Measurements from ENCODE around the gene CSF3.
"Not testable (repeated sequence)": the region's sequence is repeated elsewhere in the genome, so short reads cannot be mapped to it uniquely, and the experiment has no call there.

Gene CSF3

DNA sequence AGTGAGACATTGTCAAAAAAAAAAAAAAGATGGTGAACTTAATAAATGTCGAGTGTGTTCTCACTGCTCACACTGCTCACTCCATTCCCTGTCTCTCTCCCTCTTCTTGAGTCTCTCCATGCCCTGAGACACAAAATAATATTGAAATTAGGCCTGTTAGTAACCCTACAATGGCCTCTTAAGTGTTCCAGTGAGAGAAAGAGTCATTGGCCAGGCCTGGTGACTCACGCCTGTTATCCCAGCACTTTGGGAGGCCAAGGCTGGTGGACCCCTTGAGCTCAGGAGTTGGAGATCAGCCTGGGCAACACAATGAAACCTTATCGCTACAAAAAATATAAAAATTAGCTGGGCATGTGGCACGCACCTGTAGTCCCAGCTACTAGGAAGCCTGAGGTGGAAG is 16.2 kb upstream of the CSF3 start:
- no peak for DNase-seq

DNA sequence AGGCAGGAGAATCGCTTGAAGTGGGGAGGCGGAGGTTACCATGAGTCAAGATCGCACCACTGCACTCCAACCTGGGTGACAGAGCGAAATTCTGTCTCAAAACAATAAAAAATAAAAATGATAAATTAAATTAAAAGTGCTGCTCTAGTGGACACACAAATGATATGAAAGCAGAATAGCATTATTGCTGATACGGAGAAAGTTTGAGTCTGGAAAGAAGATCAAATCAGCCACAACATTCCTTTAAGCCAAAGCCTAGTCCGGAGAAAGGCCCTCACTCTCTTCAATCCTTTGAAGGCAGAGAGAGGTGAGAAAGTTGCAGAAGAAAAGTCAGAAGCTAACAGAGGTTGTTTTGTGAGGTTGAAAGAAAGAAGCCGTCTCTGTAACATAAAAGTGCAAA is 15.1 kb upstream of the CSF3 start:
- no peak for DNase-seq

DNA sequence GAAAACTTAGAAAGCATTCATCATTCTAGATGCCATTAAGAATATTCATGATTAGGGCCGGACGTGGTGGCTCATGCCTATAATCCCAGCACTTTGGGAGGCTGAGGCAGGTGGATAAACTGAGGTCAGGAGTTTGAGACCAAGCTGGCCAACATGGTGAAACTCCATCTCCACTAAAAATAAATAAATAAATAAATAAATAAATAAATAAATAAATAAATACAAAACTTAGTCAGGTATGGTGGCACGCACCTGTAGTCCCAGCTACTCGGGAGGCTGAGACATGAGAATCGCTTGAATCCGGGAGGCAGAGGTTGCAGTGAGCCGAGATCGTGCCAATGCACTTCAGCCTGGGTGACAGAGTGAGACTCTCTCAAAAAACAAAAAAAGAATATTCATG is 13.9 kb upstream of the CSF3 start:
- DNase-seq: not testable (repeated sequence)

DNA sequence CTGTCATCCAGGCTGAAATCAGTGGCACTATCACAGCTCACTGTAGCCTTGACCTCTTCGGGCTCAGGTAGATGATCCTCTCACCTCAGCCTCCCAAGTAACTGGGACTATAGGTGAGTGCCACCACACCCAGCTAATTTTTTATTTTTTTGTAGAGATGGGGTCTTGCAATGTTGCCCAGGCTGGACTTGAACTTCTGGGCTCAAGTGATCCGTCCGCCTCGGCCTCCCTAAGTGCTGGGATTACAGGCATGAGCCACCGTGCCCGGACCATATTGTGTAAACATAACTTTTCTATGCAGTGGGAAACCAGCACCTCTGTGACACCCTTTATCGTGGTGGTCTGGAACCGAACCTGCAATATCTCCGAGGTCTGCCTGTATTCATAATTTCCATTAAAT is 11.2 kb upstream of the CSF3 start:
- DNase-seq: no peak

DNA sequence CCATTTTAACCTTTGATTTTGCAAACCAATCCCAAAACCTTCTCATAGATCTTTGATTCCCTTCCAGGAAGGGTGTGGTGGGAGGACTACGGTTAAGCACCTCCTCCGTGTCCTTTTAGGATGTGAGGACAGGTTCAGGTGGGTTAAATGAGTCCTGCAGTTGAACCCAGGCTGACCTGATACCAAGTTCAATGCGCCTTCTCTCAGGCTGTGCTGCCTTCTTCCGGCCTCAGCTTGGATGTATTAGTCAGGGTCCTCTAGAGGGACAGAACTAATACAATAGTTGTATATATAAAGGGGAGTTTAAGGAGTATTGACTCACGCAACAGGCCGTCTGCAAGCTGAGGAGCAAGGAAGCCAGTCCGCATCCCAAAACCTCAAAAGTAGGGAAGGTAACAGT is 10.5 kb upstream of the CSF3 start:
- no peak for DNase-seq

DNA sequence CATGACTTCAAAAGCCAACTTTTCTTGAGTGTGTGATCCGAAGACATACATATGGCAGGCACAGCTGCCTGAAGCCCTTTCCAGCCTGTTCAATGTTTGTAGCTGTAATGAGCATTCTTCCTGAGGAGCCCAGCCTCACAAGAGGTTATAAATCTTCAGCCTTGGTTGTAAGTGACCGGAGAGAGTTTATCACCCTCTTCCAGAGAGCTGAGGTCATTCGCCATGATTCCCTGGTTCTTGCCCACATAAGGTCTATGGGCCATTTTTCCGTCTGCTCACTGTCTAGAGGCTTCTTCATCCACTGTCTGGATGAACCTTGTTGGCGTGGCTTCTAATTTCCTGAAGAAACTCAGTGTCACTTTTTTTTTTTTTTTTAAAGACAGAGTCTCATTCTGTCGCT is 9.7 kb upstream of the CSF3 start:
- no peak for DNase-seq

DNA sequence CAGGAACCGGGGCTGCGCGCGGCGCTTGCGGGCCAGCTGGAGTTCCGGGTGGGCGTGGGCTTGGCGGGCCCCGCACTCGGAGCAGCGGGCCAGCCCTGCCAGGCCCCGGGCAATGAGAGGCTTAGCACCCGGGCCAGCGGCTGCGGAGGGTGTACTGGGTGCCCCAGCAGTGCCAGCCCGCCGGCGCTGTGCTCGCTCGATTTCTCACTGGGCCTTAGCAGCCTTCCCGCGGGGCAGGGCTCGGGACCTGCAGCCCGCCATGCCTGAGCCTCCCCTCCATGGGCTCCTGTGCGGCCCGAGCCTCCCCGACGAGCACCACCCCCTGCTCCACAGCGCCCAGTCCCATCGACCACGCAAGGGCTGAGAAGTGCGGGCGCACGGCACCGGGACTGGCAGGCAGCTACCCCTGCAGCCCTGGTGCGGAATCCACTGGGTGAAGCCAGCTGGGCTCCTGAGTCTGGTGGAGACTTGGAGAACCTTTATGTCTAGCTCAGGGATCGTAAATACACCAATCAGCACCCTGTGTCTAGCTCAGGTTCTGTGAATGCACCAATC is 4.2 kb upstream of the CSF3 start:
- DNase-seq: not testable (repeated sequence)

DNA sequence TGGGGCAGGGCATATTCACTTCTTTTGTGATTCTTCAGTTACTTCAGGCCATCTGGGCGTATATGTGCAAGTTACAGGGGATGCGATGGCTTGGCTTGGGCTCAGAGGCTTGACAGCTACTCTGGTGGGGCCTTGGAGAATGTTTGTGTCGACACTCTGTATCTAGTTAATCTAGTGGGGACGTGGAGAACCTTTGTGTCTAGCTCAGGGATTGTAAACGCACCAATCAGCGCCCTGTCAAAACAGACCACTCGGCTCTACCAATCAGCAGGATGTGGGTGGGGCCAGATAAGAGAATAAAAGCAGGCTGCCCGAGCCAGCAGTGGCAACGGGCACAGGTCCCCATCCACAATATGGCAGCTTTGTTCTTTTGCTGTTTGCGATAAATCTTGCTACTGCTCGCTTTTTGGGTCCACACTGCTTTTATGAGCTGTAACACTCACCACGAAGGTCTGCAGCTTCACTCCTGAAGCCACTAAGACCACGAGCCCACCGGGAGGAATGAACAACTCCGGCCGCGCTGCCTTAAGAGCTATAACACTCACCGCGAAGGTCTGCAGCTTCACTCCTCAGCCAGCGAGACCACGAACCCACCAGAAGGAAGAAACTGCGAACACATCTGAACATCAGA is 3.1 kb upstream of the CSF3 start:
- not testable (repeated sequence) for DNase-seq

DNA sequence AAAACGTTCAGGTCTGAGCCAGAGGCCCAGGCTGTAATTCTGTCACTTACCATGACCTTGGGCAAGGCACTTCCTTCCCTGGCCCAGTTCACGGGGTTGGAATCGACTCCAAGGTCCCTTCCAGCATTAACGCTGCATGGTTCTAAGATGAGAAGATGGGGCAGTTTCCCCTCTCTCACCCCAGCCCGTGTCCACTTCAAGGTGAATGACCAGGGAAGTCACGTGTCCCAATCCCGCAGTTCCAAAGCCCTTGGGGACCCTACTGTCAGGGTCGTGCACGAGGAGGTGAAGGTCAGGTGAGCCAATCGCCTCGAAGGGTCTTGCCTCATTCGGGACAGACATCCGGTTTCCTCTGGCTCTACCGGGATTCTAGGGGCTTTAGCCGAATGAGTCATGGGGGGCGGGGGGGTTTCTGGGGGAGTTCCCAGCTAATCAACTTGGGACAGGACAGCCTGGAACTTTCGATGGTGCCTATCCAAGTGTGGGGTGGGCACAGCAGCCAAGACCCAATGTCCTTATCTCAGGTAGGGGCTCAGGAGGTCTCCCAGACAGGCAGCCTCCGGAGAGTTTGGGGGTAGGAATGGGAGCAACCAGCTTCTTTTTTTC is 762 bp upstream of the CSF3 start:
- DNase-seq: no peak

DNA sequence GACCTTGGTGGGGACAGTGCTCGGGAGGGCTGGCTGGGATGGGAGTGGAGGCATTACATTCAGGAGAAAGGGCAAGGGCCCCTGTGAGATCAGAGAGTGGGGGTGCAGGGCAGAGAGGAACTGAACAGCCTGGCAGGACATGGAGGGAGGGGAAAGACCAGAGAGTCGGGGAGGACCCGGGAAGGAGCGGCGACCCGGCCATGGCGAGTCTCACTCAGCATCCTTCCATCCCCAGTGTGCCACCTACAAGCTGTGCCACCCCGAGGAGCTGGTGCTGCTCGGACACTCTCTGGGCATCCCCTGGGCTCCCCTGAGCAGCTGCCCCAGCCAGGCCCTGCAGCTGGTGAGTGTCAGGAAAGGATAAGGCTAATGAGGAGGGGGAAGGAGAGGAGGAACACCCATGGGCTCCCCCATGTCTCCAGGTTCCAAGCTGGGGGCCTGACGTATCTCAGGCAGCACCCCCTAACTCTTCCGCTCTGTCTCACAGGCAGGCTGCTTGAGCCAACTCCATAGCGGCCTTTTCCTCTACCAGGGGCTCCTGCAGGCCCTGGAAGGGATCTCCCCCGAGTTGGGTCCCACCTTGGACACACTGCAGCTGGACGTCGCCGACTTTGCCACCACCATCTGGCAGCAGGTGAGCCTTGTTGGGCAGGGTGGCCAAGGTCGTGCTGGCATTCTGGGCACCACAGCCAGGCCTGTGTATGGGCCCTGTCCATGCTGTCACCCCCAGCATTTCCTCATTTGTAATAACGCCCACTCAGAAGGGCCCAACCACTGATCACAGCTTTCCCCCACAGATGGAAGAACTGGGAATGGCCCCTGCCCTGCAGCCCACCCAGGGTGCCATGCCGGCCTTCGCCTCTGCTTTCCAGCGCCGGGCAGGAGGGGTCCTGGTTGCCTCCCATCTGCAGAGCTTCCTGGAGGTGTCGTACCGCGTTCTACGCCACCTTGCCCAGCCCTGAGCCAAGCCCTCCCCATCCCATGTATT is 1.1 kb downstream of the CSF3 start:
- DNase-seq: no peak

DNA sequence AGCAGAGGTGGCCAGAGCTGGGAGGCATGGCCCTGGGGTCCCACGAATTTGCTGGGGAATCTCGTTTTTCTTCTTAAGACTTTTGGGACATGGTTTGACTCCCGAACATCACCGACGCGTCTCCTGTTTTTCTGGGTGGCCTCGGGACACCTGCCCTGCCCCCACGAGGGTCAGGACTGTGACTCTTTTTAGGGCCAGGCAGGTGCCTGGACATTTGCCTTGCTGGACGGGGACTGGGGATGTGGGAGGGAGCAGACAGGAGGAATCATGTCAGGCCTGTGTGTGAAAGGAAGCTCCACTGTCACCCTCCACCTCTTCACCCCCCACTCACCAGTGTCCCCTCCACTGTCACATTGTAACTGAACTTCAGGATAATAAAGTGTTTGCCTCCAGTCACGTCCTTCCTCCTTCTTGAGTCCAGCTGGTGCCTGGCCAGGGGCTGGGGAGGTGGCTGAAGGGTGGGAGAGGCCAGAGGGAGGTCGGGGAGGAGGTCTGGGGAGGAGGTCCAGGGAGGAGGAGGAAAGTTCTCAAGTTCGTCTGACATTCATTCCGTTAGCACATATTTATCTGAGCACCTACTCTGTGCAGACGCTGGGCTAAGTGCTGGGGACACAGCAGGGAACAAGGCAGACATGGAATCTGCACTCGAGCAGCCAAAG is 2.3 kb downstream of the CSF3 start:
- no peak for DNase-seq

DNA sequence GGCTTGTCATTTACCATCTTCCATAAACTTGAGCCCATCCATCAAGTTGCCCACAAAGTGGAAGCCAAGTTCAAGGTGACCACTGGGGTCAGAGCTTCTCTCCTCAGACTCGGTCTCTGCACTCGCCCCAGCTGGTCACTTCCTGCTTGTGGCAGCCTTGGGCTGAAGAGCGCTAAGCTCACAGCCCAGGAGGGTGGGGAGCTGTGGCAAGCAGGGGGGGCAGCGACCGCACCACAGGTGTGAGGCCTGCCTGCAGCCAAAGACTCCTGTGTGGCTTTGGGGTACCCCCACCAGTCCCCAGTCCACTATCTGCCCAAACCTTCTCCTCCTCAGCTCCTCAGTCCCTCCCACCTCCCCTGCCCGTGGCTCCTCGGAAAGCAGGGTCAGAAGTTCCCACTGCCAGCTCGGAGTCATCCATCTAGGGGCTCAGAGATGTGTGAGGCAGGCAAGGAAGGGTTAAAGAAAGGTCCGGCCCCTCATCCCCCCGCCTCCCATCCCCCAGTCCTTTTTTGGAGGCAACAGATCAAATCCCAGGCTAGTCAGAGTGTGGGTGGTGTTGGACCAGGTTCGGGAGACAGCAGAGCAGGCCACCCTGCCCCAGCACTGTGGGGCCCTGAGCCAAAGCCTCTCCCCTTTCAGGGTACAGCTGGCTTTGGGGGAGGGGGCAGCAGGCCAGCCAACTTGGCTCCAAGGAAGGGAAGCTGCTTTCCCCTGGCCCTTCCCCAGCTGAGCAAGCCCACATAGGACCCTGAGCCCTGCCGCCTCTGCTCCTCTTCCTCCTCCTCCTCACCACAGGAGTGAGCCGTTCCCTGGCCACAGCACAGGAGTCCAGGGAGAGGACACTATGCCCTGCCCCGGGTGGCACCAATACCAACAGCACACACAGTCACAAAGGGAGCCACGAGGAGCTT is 3.2 kb downstream of the CSF3 start:
- DNase-seq: no peak

DNA sequence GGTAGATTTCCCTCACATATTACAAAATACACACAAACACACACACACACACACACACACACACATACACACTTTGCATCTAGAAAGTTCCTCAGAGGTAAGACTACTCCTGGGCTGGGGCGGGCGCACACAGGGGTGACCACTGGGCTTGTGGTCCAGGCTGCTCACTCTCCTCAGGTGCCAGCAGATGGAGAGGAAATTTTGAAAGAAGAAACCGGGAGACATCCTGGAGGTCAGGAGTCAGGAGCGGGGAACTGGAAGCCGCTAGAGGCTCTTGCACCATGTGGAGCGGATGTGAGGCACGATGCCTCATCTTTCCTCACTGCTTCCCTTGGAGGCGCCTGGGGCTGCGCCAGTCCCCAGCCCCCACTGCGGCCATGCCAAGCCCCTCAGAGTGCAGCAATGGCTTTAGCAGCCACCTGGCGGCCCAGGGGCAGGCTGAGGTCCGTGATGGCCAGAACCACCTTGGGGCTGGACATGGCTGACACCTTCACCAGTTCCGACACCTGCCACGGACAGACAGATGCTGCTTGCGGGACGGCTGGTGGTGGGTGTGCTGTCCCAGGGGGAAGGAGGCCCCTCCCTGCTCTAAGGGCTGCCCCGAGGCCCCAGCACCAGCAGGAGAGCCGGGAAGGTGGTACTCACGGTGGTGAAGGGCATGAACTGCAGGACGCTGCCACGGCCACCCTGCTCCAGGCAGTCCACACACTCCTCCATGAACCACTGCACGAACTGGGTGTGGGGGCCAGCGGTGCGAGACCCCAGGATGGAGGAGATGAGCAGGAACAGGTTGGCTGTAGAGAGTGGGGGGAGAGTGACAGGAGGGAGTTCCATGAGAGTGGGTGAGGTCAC is 4.1 kb downstream of the CSF3 start:
- no peak for DNase-seq

DNA sequence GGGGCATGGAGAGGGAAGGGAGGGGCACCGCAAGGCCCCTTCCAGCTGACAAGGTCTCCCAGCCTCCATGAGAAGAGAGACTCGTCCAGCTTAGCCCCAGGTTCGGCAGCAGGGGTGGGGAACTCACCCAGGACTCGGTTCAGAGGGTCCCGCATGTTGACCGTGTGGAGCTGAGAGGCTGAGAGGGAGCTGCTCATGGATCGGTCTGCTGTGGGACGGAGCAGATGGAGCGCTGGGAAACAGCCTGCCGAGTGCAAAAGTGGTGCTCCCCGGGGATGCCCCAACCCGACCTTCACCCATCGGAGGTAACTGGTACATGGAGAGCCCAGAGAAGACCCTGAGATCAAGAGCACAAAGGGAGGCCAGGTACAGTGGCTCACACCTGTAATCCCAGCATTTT is 4.9 kb downstream of the CSF3 start:
- no peak for DNase-seq

DNA sequence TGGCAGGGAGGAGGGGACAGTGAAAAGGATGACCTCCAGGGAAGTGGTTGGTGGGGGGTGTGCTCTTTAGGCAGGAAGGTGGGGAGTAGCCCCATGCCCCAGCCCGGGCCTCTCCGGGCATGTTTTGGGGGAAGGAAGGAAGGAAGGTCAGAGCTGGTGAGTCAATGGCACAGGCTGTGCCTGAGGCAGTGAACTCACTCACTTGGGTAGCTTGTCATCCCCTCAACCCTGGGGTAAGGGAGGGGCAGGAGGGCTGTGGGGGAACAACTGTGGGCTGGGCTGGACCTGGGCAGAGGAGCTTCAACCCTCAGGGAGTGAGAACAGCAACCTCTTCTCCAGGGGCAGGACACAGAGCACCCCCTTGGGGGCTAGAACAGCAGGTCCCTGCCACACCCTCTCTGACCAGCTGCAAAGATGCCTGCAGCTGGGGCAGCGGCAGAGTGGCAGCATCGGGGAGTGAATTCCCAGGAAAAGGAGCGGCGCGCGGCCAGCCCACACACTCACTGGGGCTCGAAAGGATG is 6.3 kb downstream of the CSF3 start:
- no peak for DNase-seq

DNA sequence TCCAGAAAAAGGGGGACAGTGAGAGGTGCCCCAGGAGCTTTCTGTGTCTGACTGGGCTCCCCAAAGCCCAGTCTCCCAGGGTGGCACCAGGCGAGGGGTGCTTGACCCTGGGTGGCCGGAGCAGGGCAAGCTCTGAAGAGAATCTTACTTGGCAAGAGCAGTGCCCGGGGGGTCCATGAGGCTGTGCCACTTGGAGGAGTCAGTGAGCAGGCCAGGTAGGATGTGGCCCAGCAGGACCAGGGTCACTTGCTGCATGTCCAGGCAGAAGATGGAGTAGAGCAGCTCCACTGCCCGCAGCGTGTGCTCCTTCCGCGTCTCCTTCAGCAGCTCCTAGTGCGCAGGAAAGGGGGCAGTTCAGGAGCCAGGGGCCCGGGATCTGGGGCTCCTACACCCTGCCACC is 7.3 kb downstream of the CSF3 start:
- DNase-seq: no peak

DNA sequence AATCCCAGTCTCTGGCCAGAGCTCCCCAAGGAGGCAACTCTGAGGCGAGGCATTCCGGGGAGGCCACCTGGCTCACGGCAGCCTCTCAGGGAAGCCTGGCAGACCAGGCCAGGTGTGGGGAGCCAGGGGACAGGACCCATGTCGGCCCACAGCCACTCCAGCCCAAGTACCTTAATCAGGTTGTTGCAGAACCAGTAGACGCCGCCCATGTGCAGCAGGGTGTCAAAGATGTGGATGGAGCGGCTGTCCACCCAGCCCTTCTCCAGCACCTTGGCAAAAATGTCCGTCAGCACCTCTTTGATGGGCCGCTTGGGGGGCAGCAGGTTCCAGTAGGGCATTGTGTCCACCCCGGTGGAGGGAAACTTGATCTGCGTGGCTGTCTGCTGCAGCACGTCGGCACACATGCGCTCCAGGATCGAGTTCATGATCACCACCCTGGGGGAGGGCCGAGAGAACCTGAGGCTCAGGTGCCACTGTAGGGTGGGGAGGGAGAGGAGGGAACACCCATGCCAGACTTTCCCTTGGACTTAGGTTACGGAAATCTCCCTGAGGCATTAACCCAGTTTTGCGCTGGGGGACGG is 7.8 kb downstream of the CSF3 start:
- DNase-seq: no peak

DNA sequence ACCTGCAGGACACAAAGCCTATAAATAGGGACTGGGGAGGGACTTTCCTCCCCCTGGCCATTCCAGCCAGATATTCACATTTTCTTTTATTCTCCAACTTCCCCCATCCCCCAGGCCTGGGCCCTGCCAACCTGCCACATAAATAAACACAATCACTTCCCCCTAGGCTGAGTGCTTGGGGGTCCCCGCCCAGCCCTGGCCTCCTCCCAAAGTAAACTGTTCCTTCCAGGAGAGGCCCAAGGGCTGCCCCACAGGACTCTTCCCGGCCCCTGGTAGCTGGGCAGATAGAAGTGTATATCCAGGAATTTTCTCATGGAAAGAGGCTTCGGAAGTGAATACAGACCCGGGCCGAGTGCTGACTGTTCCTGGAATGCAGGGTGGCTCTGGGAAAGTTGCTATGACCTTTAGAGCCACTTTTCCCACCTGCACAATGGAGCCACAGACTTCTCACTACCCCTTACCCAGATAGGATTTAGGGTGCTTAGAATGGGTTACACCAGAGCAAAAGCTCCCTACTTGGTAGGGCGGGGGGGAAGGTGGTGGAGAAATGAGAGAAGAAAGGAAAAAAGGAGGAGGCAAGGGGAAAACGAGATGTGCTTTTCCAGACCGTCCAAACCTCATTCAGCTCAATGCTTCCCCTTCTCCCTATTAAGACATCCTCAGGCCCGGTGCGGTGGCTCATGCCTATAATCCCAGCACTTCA is 8.5 kb downstream of the CSF3 start:
- DNase-seq: no peak

DNA sequence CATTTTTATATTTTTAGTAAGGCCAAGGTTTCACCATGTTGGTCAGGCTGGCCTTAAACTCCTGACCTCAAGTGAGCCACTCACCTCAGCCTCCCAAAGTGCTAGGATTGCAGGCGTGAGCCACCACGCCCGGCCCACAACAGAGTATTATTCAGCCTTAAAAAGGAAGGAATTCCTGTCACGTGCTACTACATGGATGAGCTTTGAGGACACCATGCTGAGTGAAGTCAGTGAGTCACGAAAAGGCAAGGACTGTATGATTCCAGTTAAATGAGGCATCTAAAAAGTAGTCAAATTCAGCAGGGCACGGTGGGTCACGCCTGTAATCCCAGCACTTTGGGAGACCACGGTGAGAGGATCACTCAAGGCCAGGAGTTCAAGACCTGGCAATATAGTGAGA is 9.7 kb downstream of the CSF3 start:
- DNase-seq: no peak

DNA sequence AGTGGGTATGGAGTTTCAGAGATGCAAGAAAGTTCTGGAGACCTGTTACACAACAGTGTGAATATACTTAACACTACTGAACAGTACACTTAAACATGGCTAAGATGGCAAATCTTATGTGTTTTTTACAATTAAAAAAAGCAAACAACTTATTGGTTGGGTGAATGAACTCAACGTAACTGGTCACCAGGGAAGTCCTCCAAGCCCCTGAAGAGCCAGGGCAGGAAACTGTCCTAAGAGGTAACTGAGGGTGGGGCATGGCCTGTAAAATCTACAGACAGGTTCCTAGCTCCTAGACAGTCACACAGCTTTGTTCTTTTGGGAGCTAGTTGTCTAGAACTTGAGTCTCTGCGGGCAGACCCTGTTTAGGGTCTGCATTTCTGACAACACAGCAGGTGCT is 10.3 kb downstream of the CSF3 start:
- DNase-seq: no peak
